ENCODE measurements around the gene PCMT1.

The PCMT1 gene

GRCh38 chr6:149856256-149856994 lies 106.9 kb downstream of the PCMT1 start:
- peaks cover 3% of the 10 kb centered on the region for H3K36me3 ChIP-seq (ENCODE audit: insufficient read depth, insufficient read length, low read length)
- TF ChIP-seq YY1 (IDR thresholded peaks at IDR 0.05; ENCODE audit: insufficient read depth, insufficient read length) (no peak), SUZ12 (IDR thresholded peaks at IDR 0.05; ENCODE audit: extremely low read depth, insufficient read depth, insufficient read length) (no peak)
- no peaks in the 10 kb centered on the region for H3K9me3 ChIP-seq (ENCODE audit: insufficient read depth, low read length)
- H3K4me1 ChIP-seq (ENCODE audit: insufficient read depth, insufficient read length) = peaks cover 5% of the 10 kb centered on the region
- peaks cover 4% of the 10 kb centered on the region for H3K27me3 ChIP-seq (ENCODE audit: insufficient read depth, insufficient read length)
- H3K4me3 ChIP-seq (ENCODE audit: insufficient read length, low read depth) = no peak overlapping the region
- H3K9ac ChIP-seq (ENCODE audit: insufficient read length, low read depth) = no peak overlapping the region
- no peak for DNase-seq (ENCODE audit: low read depth, low spot score)

- Histone ChIP-seq H3K36me3 (ENCODE audit: insufficient read depth, insufficient read length, low read length) (peaks cover 3% of the 10 kb centered on the region), H3K4me3 (ENCODE audit: insufficient read length, low read depth) (no peak overlapping the region), H3K9ac (ENCODE audit: insufficient read length, low read depth) (no peak overlapping the region), H3K9me3 (ENCODE audit: insufficient read depth, low read length) (no peaks in the 10 kb centered on the region), H3K27me3 (ENCODE audit: insufficient read depth, insufficient read length) (peaks cover 11% of the 10 kb centered on the region), H3K4me1 (ENCODE audit: insufficient read depth, insufficient read length) (peaks cover 5% of the 10 kb centered on the region)
- TF ChIP-seq ZNF274 (IDR thresholded peaks at IDR 0.05; ENCODE audit: low read depth, low read length) = no peak
- TF ChIP-seq SUZ12 (IDR thresholded peaks at IDR 0.05; ENCODE audit: extremely low read depth, insufficient read depth, insufficient read length) = no peak
- no peak for TF ChIP-seq YY1 (IDR thresholded peaks at IDR 0.05; ENCODE audit: insufficient read depth, insufficient read length)
- no peak for DNase-seq (ENCODE audit: low read depth, low spot score)
Measured at GRCh38 chr6:149857541-149857940, 108.0 kb downstream of the PCMT1 start.

- Histone ChIP-seq H3K9ac (ENCODE audit: insufficient read length, low read depth) (no peak overlapping the region), H3K27me3 (ENCODE audit: insufficient read depth, insufficient read length) (peaks cover 17% of the 10 kb centered on the region), H3K36me3 (ENCODE audit: insufficient read depth, insufficient read length, low read length) (peaks cover 3% of the 10 kb centered on the region), H3K9me3 (ENCODE audit: insufficient read depth, low read length) (no peaks in the 10 kb centered on the region), H3K4me3 (ENCODE audit: insufficient read length, low read depth) (no peak overlapping the region), H3K4me1 (ENCODE audit: insufficient read depth, insufficient read length) (peaks cover 5% of the 10 kb centered on the region)
- TF ChIP-seq ZNF274 (IDR thresholded peaks at IDR 0.05; ENCODE audit: low read depth, low read length) = no peak
- TF ChIP-seq YY1 (IDR thresholded peaks at IDR 0.05; ENCODE audit: insufficient read depth, insufficient read length) = no peak
- TF ChIP-seq SUZ12 (IDR thresholded peaks at IDR 0.05; ENCODE audit: extremely low read depth, insufficient read depth, insufficient read length) = no peak
- DNase-seq (ENCODE audit: low read depth, low spot score) = no peak
Measured at GRCh38 chr6:149859368-149859767, 109.8 kb downstream of the PCMT1 start.

GRCh38 chr6:149859938-149860337 lies 110.4 kb downstream of the PCMT1 start:
- no peak for DNase-seq (ENCODE audit: low read depth, low spot score)
- Histone ChIP-seq H3K9ac (ENCODE audit: insufficient read length, low read depth) (no peak overlapping the region), H3K4me3 (ENCODE audit: insufficient read length, low read depth) (no peak overlapping the region), H3K4me1 (ENCODE audit: insufficient read depth, insufficient read length) (peaks cover 5% of the 10 kb centered on the region), H3K27me3 (ENCODE audit: insufficient read depth, insufficient read length) (peaks cover 17% of the 10 kb centered on the region), H3K9me3 (ENCODE audit: insufficient read depth, low read length) (no peaks in the 10 kb centered on the region), H3K36me3 (ENCODE audit: insufficient read depth, insufficient read length, low read length) (peaks cover 3% of the 10 kb centered on the region)
- TF ChIP-seq ZNF274 (IDR thresholded peaks at IDR 0.05; ENCODE audit: low read depth, low read length) (no peak), YY1 (IDR thresholded peaks at IDR 0.05; ENCODE audit: insufficient read depth, insufficient read length) (no peak), SUZ12 (IDR thresholded peaks at IDR 0.05; ENCODE audit: extremely low read depth, insufficient read depth, insufficient read length) (no peak)

GRCh38 chr6:149860513-149860833 lies 110.9 kb downstream of the PCMT1 start:
- no peak for DNase-seq (ENCODE audit: low read depth, low spot score)
- Histone ChIP-seq H3K9me3 (ENCODE audit: insufficient read depth, low read length) (no peaks in the 10 kb centered on the region), H3K36me3 (ENCODE audit: insufficient read depth, insufficient read length, low read length) (peaks cover 3% of the 10 kb centered on the region), H3K9ac (ENCODE audit: insufficient read length, low read depth) (no peak overlapping the region), H3K4me3 (ENCODE audit: insufficient read length, low read depth) (no peak overlapping the region), H3K27me3 (ENCODE audit: insufficient read depth, insufficient read length) (peaks cover 17% of the 10 kb centered on the region), H3K4me1 (ENCODE audit: insufficient read depth, insufficient read length) (peaks cover 5% of the 10 kb centered on the region)
- TF ChIP-seq SUZ12 (IDR thresholded peaks at IDR 0.05; ENCODE audit: extremely low read depth, insufficient read depth, insufficient read length) = no peak
